MCF 10A (cell line): ENCODE results near the gene SAP30BP. TPM values are rescaled to one million over a fixed set of nuclear protein-coding genes. Genes with fewer than 3 reads are reported as not detected.
A peak's percentile ranks its signal among the peaks of the same experiment; 100 is the strongest.

Experiments used
- BruUV-seq: library from RNA; stranded (reverse); fragments of 400-500 nt; replicated peaks from 2 replicates; lab custom pipeline; 2021; lab: Mats Ljungman, UMichigan
- CTCF ChIA-PET: fragments of 300-600 bp; sonication (Branson Sonifier 250); formaldehyde crosslinking; extraction: SDS; loops from one replicate; lab custom pipeline; 2021; ENCODE audit warnings: antibody characterized with exemption, inconsistent platforms; lab: Yijun Ruan, JAX
- POLR2A ChIA-PET: fragments of 300-600, 350-650 bp; sonication (Branson Sonifier 250); formaldehyde crosslinking; extraction: SDS; loops from one replicate; lab custom pipeline; 2020; ENCODE audit warnings: antibody characterized with exemption, inconsistent platforms; lab: Yijun Ruan, JAX
- DNase-seq: peaks from one replicate; pipeline ENCODE4 v3.0.0-alpha.2; 2018; ENCODE audit not compliant: unreplicated experiment
- H3K27ac Mint-ChIP-seq: one replicate; pipeline ENCODE4 v1.8.0; 2022; ENCODE audit warnings: mild to moderate bottlenecking, low read depth, mixed read lengths; ENCODE audit not compliant: unreplicated experiment
- H3K27me3 Mint-ChIP-seq: one replicate; pipeline ENCODE4 v1.8.0; 2022; ENCODE audit warnings: mixed read lengths; ENCODE audit not compliant: insufficient read depth, unreplicated experiment
- H3K36me3 Mint-ChIP-seq: one replicate; pipeline ENCODE4 v1.8.0; 2022; ENCODE audit warnings: mild to moderate bottlenecking, moderate library complexity, mixed read lengths; ENCODE audit not compliant: insufficient read depth, unreplicated experiment
- H3K4me1 Mint-ChIP-seq: one replicate; pipeline ENCODE4 v1.8.0; 2022; ENCODE audit warnings: mixed read lengths; ENCODE audit not compliant: insufficient read depth, unreplicated experiment
- H3K4me3 Mint-ChIP-seq: one replicate; pipeline ENCODE4 v1.8.0; 2022; ENCODE audit warnings: mild to moderate bottlenecking, moderate library complexity, mixed read lengths; ENCODE audit not compliant: unreplicated experiment
- H3K9me3 Mint-ChIP-seq: one replicate; pipeline ENCODE4 v1.8.0; 2022; ENCODE audit warnings: mixed read lengths; ENCODE audit not compliant: unreplicated experiment
- CTCF ChIP-seq: fragments of 200-600 bp; IDR thresholded peaks from one replicate; pipeline ENCODE4 v1.8.0; 2022; ENCODE audit warnings: antibody characterized with exemption, mild to moderate bottlenecking; ENCODE audit not compliant: unreplicated experiment
- intact Hi-C: fragments of 100-400 bp; cut with micrococcal nuclease; formaldehyde crosslinking; loops from 2 replicates; pipeline ENCODE4 v1.14.1; 2022
- total RNA-seq: library from RNA; stranded (reverse); gene quantifications from 2 replicates; pipeline ENCODE4 v1.2.3, GENCODE V29; 2022

SAP30BP gene
- total RNA-seq, 1 experiment from 2014 or later = 123 TPM

GRCh38 chr17:75691801-75692626 is 24.9 kb downstream of the SAP30BP start:
- peak overlapping the region; percentile 16 for H3K4me3 Mint-ChIP-seq
- TF ChIP-seq CTCF = no peak
- no peaks in the 10 kb centered on the region for H3K27me3 Mint-ChIP-seq
- intact Hi-C loops = no loop called here
- peak overlapping the region; percentile 96 for H3K27ac Mint-ChIP-seq
- BruUV-seq = no TSS peak
- peaks cover 74% of the 10 kb centered on the region for H3K4me1 Mint-ChIP-seq
- H3K9me3 Mint-ChIP-seq = no peaks in the 10 kb centered on the region
- POLR2A ChIA-PET = interaction anchor here (0.6 to 26.7 kb wide), 6 partner anchors 15 to 490 kb away, joined by 3 to 748 read pairs (median 16); partner anchors contain the start of genes ITGB4 and WBP2
- peaks cover 55% of the 10 kb centered on the region for H3K36me3 Mint-ChIP-seq
- CTCF ChIA-PET = interaction anchor here (0.6 to 5.6 kb wide), 5 partner anchors 9 to 57 kb away, joined by 3 to 32 read pairs (median 10); partner anchors contain the start of gene ITGB4
- no peak for DNase-seq

- POLR2A ChIA-PET = interaction anchor here (0.7 to 26.7 kb wide), 8 partner anchors 14 to 185 kb away, joined by 3 to 748 read pairs (median 15); partner anchors contain the start of genes ITGB4 and UNK
- H3K4me3 Mint-ChIP-seq = peak overlapping the region; percentile 28
- BruUV-seq = no TSS peak
- peaks cover 77% of the 10 kb centered on the region for H3K4me1 Mint-ChIP-seq
- no peak for TF ChIP-seq CTCF
- no peak for DNase-seq
- H3K27me3 Mint-ChIP-seq = no peaks in the 10 kb centered on the region
- no peaks in the 10 kb centered on the region for H3K9me3 Mint-ChIP-seq
- CTCF ChIA-PET = interaction anchor here (0.6 to 5.6 kb wide), 9 partner anchors 10 to 82 kb away, joined by 3 to 32 read pairs (median 7); partner anchors contain the start of gene ITGB4
- H3K27ac Mint-ChIP-seq = peak overlapping the region; percentile 96
- intact Hi-C loops = no loop called here
- H3K36me3 Mint-ChIP-seq = peaks cover 57% of the 10 kb centered on the region
These were observed 25.8 kb downstream of the SAP30BP start for GRCh38 chr17:75692976-75693375.

- CTCF ChIA-PET = interaction anchor here (0.6 to 5.6 kb wide), 12 partner anchors 11 to 81 kb away, joined by 3 to 32 read pairs (median 6); partner anchors contain the start of gene ITGB4
- BruUV-seq = no TSS peak
- peaks cover 73% of the 10 kb centered on the region for H3K4me1 Mint-ChIP-seq
- no peaks in the 10 kb centered on the region for H3K27me3 Mint-ChIP-seq
- intact Hi-C loops = no loop called here
- TF ChIP-seq CTCF = no peak
- peak overlapping the region; percentile 28 for H3K4me3 Mint-ChIP-seq
- H3K36me3 Mint-ChIP-seq = peaks cover 54% of the 10 kb centered on the region
- peak; percentile 99 for DNase-seq
- no peaks in the 10 kb centered on the region for H3K9me3 Mint-ChIP-seq
- peak overlapping the region; percentile 96 for H3K27ac Mint-ChIP-seq
- POLR2A ChIA-PET = interaction anchor here (0.7 to 26.7 kb wide), 13 partner anchors 14 to 184 kb away, joined by 3 to 748 read pairs (median 5); partner anchors contain the start of genes ITGB4, RECQL5, SAP30BP and UNK
These were observed 26.7 kb downstream of the SAP30BP start for GRCh38 chr17:75693500-75694481.
